GM21825 (cell line): ENCODE results near the gene SCN2A.
A peak's percentile ranks its signal among the peaks of the same experiment; 100 is the strongest.
"Not testable (repeated sequence)": the region's sequence is repeated elsewhere in the genome, so short reads cannot be mapped to it uniquely, and the experiment has no call there.

Experiments used
- ATAC-seq: cut with Tn5 transposase; IDR thresholded peaks from one replicate; pipeline ENCODE4 v1.9.1; 2021; ENCODE audit warnings: mild to moderate bottlenecking, moderate library complexity; ENCODE audit not compliant: unreplicated experiment

Gene SCN2A

DNA sequence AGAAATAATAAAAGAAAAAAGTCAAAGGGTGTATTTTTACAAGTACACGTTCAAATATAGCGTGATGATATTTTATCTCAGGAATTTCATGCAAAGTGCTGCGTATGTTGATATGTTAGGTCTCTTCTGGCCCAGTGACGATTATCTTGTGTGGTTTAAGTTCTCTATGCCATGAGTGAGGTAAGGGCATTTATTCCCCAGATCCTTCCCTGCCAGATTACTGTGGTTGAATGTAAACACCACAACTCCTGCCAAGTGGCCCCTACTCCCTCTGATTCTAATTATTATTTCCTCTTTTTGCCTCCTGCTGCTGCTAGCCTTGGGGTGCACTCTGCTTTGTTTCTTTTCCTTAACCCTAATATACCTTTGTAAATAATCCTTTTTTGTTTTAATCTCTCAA, 12.2 kb downstream of the SCN2A start:
- no peak for ATAC-seq

DNA sequence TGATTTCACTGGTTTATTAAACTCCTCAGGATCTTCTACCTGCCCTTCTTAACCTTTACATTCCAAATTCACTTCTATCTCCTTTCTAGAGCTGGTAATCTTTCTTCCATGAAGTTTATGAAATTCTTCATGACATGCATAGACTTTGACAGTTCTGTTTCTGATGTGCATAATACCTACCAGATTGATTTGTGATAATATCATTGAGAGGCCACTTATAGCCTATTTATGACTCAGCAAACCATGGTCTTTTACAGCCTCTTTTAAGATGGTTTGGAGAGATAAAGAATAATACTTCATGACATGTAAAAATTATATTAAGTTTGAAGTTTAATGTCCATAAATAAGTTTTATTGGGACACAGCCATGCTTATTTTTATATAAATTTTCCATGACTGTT, 14.0 kb downstream of the SCN2A start:
- ATAC-seq: no peak

DNA sequence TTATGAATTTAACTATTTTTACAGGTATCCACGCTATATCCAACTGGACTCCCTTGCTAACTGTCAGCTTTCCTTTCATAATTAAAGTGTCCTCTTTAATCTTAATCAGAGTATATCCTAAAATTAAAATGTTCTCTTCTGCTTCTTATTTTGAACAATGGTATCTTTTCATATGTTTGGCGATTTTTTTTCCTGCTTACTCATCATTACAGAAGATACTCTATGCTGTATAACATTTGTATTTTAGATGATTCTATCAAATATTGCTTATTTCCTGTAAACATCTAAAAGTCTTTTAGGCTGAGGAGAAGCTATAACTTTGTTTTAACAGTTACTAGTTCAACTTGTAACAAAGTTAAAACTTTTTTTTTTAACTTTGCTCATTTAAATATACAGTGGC, 17.4 kb downstream of the SCN2A start:
- ATAC-seq: no peak

DNA sequence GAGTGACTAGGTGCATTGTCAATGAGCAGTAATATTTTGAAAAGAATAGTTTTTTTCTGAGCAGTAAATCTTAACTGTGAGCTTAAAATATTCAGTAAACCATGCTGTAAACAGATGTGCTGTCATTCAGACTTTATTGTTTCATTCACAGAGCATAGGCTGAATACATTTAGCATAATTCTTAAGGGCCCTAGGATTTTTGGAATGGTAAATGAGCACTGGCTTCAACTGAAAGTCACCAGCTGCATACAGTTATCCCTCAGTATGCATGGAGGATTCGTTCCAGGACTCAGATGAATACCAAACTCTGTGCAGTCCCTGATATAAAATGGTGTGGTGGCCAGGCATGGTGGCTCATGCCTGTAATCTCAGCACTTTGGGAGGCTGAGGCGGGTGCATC, 21.1 kb downstream of the SCN2A start:
- ATAC-seq: not testable (repeated sequence)

DNA sequence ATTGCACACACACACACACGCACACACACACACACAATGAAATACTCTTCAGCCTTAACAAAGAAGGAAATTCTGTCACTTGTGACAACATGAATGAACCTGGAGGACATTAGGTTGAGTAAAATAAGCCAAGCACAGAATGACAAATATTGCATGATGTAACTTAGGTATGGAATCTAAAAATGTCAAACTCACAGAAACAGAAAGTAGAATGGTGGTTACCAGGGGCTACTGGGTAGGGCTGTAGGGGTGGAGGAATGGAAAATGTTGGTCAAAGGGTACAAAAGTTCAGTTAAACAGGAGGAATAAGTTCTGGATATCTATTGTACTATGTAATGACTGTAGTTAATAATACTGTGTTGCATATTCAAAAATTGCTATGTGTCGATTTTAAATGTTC, 29.5 kb downstream of the SCN2A start:
- no peak for ATAC-seq

DNA sequence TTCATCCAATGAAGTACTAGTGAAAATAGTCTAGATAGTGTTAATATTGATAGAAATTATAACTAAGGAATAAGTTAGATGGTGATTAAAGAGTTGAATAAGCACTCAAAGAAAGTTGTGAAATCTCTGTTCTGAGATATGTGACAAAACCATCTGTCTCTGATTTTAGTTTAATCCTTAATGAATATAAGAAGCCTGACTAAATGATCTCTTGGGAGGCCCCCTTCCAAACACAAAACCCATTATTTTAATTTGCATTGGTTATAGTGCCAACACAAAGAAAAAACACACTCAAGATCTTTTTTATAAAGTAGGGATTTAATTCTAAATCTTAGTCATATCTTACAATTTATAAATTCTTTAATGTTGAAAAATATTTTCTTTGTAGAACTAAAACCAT, 34.0 kb downstream of the SCN2A start:
- no peak for ATAC-seq

DNA sequence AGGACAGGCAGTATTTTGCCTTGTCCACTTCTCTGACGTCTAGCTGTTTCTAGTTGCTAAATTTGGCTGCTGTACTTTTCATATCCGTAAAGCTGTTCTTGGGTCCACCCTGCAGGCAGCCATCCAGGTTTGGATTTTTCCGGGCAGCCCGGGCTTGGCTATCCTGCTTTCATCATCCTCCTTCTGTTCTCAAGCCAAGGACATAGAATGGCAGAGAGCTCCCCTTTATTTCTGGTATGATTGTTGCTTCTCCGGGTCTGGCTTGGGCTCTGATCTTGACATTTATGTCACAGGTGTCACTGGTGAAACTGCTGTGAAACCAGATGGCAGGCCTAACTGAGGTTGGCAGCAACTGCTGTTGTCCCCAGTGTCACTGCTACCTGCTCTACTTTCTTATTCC, 35.5 kb downstream of the SCN2A start:
- ATAC-seq: no peak

DNA sequence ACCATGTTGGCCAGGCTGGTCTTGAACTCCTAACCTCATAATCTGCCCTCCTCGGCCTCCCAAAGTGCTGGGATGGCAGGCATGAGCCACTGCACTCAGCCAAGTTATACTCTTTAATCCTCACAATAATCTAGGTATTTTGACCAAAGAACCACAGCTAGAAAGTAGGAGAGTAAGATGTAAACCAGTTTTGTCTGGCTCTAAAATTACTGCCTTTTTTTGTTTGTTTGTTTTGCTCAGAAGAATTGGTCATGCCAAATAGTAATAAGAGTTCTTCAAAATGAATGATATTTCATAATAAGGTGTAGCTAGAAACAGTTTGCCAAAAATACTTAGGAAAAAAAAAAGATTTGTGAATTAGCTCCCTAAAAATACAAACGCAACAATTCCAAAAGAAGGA, 36.7 kb downstream of the SCN2A start:
- ATAC-seq: no peak

DNA sequence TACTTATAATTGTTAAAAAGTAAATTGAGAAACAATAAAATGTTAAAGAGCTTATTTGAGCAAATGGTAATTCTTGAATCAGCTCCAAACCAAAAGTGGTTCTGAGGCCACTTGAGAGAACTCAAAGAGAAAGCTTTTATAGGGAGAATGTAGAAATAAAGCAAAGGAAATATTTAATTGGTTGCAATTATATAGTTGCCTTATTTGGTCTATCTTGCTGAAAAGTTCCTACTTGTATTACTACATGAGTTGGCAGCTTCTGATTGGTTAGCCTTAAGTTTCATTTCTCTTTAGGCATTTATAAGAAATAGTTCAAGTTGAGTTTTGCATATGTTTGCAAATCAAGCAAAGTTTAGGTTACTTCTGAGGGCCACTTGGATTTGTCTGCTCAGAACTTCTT, 38.1 kb downstream of the SCN2A start:
- ATAC-seq: no peak

DNA sequence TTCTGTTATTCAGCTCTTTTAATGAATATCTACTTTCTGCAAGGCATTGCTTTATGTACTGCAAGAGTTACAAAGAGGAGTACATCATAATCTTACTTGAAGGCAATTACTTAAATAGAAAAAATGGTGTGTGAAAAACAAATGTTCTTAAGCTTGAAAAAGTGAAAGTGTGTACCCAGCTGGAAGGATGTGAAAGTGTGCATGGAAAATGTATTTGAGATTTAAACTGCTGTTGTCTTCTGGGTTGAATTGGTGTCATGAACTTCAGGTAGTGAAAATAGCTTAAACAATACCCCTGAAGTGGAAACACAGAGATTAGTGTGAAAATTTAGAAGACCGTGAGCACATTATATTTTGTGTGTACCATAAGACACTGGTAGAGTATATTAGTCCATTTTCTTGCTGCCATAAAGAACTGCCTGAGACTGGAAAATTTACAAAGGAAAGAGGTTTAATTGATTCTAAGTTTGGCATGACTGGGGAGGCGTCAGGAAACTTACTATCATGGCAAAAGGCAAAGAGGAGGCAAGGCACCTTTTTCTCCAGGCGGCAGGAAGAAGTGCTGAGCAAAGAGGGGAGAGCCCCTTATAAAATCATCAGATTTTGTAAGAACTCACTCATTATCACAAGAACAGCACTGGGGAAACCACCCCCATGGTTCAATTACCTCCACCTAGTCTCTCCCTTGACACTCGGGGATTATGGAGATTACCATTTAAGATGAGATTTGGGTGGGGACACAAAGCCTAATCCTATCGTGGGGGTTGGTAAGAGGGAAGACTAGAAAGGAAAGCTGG, 38.8 kb downstream of the SCN2A start:
- no peak for ATAC-seq

DNA sequence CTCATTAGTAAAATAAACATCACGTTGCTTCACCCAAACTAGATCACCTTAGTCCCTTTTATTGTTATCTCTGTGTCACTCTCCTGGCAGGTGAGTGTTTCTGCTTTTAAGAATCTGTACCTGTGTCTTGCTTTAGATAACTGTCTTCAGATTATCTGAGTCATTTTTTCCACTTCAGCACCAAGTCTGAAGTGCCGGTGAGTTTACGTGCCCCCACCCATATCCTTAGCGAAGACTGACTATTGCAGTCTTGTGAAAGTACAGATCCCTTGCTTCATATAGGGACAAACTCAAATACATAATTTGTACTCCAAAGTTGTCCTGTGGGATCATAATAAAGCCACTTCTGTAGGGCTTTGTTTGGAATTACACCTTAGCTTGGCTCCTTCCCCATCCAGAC, 41.1 kb downstream of the SCN2A start:
- ATAC-seq: no peak

DNA sequence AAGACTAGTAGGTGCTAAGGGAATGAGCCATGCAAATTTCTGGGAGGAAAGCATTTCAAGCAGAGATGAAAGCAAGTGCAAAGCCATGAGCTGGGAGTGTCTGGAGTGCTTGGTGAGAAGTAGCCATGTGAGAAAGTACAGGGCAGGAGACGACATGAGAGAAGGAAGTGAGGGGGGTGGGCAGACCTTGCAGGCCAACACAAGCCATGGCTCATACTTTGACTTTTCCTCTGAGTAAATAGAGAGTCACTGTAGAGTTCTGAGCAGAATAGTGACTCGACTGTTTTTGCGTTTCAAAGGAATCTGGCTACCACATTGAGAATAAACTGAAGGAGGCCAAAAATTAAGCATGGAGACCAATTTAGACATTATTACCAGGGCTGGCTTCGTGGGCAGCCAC, 42.2 kb downstream of the SCN2A start:
- ATAC-seq: no peak

DNA sequence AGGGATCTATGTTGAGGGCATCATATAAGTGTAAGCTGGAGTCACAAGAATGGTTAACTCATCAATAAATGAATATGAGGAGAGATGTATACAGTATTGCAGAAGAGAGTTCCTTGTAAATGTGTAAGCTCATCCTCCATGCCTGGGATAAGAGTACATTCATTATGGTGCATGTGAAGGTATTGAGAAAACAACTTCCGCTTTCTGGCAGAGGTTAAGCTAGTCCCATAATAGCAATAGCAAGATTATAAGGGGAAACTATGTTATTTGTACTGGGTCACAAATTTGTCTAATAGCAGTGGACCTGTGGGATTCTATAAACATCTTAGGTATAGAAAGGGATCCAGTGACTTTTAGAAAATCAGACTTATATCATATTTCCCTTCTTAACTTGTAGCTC, 44.1 kb downstream of the SCN2A start:
- ATAC-seq: no peak

DNA sequence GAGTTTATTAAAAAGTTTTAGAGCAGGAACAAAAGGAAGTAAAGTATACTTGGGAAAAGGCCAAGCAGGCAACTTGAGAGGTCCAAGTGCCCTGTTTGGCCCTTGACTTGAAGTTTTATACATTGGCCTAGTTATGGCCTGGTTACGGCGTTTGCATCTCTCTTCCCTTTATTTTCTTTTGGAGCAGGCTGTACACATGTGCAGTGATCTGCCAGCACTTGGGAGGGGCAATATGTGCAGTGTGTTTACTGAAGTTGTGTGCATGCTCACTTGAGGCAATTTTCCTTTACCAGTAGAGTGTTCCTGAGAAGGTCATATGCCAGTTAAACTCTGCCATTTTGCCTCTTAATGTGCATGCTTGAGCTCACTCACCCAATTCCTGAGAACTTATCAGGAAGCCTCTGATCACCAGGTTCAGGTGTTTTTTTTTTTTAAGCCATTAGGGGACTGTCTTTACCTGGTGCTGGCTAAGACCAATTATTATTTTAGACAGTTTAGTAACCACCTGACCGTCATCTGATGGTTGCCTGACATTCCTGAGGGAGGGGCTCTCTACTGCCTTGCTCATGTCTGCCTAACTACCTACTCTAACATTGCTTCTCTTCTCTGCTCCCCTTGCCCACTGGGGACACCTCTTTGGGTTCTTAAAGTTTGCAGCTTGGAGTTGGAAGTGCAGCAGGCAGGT, 48.0 kb downstream of the SCN2A start:
- ATAC-seq: no peak

DNA sequence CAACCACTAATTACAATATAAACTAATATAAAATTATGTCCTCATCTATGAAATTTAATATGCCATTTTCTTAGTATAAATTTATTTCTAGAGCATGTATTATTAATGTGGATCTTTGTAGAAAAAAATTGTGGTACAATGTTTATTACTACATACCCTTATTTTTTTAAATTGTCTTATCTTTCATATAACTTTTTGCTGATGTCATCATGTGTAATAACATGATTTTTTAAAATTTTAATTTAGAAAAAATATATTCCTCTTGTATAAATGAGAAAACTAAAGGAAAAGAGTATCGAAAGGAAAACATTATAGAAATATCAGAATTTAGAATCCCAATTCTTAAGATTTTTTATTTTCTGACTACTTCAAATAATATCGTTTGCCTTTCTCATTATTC, 49.9 kb downstream of the SCN2A start:
- ATAC-seq: no peak

DNA sequence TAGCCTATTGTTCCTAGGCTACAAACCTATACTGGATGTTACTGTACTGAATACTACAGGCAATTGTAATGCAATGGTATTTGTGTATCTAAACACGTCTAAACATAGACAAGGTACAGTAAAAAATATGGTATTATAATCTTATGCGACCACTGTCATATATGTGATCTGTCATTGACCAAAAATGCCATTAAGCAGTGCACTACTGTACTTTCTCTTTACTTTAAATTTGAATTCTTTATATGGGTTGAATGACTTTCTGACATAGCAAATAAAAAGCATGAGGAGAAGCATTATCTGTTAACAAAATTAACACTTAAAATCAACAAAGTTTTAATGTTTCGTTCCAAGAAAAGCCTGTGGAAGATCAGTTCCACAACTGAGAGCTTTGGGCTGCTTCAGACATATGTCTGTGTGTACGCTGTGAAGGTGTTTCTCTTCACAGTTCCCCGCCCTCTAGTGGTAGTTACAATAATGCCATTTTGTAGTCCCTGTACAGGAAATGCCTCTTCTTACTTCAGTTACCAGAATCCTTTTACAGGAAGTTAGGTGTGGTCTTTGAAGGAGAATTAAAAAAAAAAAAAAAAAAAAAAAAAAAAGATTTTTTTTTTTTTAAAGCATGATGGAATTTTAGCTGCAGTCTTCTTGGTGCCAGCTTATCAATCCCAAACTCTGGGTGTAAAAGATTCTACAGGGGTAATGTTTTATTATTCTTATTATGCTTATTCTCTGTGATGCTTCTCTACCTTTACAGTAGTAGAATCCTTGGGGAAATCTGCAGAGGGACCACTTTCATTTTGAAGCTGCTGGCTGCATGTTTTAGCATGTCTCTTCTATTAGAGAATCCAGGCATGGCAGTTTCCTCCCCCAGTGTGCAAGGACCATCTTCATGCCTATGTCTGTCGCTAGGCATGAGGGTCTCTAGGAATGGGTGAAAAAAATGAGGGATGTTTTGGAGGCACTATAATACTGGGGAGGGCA, 54.5 kb downstream of the SCN2A start:
- ATAC-seq: peak; percentile 100

DNA sequence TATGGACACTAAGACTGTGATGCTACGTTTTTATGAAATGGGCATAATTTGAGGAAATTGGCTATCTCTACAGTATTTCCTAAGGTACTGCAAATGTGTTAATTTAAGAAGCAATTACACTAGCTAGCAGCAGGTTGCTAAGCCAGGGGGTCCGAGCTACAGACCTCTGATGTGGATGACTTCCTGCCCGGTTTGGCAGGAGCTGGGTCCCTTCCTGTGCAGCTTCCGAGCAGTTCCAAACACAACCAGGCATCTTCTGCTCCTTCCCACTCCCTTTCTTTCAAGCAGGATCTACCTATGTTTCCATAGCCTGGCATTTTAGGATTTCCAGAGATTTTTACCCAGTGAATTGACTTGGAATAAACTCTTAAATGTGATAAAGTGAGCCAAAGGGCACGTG, 55.7 kb downstream of the SCN2A start:
- ATAC-seq: no peak

DNA sequence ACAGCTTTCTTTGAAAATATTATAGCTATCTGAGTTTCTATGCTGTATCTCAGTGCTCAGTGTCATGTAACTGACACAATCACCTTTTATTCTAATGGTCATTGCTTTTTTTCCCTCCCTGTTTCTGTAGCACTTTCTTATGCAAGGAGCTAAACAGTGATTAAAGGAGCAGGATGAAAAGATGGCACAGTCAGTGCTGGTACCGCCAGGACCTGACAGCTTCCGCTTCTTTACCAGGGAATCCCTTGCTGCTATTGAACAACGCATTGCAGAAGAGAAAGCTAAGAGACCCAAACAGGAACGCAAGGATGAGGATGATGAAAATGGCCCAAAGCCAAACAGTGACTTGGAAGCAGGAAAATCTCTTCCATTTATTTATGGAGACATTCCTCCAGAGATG, 56.4 kb downstream of the SCN2A start:
- no peak for ATAC-seq

DNA sequence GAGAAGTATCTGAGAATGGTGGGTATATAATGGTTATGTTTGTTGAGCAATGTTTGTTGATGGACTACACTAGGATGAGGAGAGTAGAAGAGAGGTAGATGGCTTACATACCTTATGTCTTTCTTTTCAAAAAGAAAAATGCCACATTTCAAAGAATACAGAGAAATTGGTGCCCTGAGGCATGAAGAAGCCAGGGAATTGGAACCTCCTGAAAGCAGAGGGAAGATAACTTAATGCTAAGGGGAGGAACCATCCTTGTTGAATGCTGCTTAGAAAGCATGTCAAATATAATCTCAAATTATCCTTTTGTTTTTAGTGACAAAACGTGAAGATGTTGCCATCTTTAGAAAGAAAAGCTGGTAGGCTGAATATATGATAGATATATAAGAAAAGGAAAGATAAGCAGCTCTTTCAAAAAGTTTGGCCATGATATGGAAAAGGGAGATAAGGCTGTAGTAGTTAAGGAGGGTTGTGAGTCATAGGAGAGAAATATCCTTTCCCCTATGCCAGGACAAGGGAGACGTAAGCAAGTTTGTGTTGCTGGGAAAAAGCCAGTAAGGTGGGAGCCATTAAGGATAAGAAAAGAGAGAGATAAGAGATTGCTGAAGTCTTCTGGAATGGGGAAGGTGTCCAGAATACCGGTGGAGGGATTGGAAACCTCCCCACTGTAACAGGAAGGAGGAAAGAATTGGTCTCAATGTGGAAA, 66.3 kb downstream of the SCN2A start:
- ATAC-seq: no peak

DNA sequence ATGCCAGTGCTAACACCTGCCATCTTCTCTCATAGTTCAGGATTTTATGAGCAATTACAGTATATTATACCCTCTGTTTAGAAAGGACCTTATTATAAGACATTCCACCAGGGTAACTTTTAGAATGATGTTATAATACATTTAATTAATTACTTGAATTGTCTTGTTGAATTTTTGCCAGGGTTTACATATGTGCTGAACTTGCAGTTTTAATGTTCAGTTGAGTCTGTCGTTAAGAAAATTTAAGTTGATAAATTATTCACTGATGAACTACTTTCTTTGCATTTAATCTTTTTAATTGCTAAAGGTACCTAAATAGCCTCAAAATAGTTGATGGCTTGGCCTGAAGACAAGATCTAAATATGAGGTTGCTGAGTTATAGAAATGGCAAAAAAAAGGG, 68.1 kb downstream of the SCN2A start:
- ATAC-seq: no peak

DNA sequence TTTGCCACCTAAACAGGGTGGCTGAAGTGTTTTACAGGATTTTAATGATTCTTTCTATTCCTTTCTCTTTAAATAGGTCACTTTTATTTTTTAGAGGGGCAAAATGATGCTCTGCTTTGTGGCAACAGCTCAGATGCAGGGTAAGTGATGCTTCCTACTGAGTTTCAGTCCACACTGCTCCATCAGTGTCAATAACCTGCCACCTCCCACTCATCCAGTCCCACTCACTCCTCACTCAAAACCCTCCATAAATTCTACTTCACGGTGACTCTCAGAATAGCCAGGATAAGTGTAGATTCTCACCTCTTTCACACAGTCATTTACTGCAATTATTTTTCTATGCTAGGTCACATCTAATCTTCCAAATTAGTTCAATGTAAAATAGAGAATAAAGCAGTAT, 72.7 kb downstream of the SCN2A start:
- ATAC-seq: no peak
